Measurements from ENCODE around the gene GRWD1.
"Not testable (repeated sequence)": the region's sequence is repeated elsewhere in the genome, so short reads cannot be mapped to it uniquely, and the experiment has no call there.

Gene GRWD1

DNA sequence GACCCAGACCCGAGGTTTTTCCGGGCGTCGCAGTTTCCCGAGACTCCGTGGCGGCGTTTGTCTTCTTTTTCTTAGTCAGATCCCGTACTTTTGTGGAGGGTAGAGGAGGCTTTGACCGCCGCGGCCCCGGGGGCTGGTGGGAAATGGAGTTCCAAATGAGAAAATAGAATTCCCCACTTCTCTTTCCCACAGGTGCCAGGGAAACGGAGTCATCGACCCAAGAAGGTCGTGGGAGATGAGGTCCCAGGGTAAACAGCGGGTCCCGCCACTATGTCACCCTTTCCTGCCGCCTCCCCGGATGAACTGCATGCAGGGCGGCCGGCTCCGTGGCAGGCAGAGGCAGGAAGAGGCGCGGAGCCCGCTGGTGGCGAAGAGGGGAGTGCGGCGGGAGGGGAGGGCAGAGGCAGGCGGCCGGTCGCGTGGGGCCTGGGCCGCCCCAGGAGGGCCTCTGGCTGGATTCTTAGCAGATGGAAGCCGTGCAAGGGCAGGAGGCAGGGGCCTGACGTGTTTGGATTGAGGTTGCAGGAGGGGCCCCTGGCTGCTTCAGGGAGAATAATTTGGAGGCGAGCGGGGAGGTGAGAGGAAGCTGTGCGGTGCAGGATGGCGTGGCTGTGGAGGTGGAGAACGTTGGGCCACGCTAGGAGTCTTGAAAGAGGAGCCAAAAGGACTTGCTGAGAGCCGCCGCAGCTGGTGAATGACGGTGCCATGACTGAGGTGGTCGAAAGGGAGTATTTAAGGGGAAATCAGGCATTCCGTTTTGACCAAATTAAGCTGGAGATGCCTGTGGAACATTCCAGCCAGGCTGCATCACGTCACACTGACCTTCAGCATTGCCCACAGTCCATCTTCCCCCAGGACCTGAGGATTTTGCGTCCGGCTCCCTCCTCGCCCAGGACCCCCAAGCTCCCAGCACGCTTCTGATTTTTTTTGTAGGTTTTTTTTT is 35.0 kb downstream of the GRWD1 start:
- DNase-seq, result no peak

GRCh38 chr19:48481846-48482639 is 36.3 kb downstream of the GRWD1 start:
- no peak for DNase-seq

DNA sequence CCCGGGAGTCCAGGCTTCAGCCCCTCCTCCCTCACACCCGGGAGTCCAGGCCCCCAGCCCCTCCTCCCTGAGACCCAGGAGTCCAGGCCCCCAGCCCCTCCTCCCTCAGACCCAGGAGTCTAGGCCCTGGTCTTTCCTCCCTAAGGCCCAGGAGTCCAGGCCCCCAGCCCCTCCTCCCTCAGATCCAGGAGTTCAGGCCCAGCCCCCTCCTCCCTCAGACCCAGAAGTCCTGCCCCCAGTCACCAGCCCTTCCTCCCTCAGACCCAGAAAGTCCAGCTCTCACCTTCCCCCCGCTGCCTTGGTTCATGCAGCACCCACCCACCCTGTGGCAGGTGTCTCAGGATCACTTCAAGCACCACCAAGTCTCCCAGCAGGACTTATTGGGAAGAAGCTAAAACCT is 37.5 kb downstream of the GRWD1 start:
- DNase-seq, result no peak

DNA sequence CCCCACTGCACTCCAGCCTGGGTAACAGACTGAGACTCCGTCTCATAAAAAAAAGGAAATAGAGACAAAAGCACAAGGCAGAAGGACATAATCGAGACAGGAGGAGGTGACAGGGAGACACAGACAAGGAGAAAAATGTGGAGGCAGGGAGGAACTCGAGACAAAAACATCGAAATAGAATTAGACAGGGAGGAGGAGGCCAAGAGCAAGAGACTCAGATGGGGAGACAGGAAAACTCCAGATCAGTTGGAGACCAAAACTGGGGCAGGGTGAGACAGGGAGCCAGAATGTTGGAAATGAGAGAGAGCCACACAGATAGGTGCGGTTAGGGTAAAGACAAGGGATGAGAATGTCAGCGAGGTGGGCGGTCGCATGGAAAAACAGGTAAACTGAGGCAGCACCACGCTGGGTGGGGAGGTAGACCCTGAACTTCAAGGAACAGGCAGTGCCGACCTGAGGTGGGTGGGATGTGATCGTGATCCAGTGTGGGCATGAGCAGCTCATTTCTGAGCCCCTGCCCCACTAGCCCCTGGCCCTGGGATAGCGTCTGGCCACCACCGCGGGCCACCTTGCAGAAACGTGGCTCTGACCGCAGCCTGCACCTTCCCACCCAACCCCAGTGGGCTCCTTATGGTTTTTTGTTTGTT is 38.6 kb downstream of the GRWD1 start:
- DNase-seq, result no peak

GRCh38 chr19:48484931-48485612 is 39.3 kb downstream of the GRWD1 start:
- peak; percentile 39 for DNase-seq

DNA sequence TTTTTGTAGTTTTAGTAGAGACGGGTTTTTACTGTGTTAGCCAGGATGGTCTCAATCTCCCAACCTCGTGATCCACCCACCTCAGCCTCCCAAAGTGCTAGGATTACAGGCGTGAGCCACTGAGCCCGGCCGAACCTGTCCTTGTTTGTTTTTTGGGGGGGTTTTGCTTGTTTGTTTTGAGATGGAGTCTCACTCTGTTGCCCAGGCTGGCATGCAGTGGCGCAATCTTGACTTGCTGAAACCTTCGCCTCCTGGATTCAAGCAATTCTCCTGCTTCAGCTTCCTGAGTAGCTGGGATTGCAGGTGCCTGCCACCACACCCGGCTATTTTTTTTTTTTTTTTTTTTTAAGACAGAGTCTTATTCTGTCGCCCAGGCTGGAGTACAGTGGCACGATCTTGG is 40.9 kb downstream of the GRWD1 start:
- not testable (repeated sequence) for DNase-seq

GRCh38 chr19:48487544-48487943 is 41.8 kb downstream of the GRWD1 start:
- no peak for DNase-seq

- no peak for DNase-seq
These were observed 42.2 kb downstream of the GRWD1 start for GRCh38 chr19:48487948-48488347.

GRCh38 chr19:48488478-48488877 is 42.7 kb downstream of the GRWD1 start:
- not testable (repeated sequence) for DNase-seq

DNA sequence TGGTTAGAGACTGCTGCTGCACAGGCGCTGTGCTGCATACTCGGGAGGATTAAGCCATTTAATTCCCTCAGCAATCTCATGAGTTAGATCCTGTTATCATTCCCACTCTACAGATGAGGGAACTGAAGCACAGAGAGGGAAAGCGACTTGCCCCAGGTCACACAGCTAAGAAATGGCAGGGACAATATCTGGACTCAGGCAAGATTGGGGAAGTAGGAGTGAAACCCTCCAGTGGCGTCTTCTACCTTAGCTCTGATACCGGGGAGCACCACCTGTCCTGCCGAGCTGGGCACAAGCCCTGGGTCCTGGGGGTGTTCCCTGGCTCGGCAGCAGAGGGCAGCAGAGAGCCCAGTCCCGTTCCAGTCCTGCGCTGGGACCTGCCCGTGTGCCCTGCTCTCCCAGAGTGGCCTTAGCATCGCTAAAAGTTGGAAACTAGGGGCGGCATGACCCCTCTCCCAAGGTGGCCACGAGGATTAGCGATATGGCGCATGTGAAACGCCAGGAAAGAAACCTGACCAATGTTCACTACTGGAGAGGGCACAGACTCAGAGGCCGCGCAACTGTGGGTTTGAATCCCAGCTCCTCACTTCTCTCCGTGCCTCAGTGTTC is 43.9 kb downstream of the GRWD1 start:
- DNase-seq, result peak; percentile 57

DNA sequence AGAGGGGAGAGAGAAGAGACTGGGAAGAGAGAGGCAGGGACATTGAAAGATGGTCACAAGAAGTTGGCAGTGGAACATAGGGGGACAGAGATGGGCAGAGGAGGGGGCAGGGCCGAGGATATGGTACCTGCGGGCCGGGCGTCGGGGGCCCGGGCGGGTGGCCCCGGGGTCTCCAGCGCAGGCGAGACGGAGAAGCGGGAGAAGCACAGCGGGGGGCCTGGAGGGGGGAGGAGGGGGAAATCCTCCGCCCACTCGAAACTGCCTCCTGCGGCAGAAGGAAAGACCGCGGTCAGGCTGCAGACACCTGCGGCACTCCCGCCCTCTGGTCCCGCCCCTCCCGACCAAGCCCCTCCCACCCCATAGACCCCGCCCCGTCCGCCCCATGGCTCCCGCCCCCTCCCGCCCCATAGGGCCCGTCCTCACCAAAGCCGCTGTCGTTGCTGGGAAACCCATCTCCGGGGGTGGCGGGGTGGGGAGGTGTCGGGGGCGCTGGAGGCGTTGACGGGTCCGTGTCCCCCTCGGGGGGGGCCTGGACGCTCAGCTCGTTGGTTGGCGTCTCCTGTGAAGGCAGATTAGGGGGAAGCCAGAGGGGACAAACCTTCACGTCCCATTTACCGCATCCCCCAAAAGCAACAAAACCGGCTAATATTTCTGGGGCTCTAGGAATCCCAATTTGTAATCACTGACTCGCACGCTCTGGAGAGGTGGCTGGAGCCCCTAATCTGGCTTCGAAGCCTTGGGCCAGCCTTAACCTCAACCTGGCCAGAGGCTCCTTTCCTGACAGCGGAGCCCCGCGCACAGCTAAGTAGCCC is 45.4 kb downstream of the GRWD1 start:
- peak; percentile 39 for DNase-seq

- DNase-seq, result no peak
These were observed 46.0 kb downstream of the GRWD1 start for GRCh38 chr19:48491793-48492123.

DNA sequence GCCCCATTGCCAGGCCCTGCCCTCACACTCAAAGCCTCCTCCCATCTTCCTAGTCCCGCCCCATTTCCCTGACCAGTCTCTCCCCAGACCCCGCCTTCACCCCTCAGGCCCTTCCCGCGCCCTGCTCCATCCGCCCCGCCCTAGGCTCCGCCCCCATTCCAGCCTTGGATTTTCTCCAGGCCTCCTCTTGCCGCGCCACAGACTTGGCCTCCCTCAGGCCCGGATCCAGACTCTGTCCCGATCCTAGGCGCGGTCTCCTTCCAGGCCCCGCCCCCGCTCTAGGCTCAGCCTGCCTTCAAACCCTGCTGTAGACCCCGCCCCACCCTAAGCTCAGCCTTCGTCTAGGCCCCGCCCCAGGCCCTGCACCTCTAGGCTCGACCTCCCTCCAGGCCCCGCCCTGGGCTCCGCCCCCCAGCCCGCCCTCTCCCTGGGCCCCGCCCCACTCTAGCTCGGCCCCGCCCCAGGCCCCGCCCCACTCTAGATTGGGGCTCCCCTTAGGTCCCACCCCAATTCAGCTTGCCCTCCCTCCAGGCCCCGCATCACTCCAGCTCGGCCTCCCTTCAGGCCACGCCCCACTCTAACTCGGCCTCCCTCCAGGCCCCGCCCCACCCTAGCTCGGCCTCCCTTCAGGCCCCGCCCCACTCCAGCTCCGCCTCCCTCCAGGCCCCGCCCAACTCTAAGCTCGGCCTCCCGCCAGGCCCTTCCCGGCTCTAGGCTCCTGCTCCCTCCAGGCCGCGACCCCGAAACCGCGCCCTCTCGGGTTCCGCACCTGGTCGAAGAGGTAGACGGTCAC is 47.3 kb downstream of the GRWD1 start:
- peak; percentile 97 for DNase-seq

DNA sequence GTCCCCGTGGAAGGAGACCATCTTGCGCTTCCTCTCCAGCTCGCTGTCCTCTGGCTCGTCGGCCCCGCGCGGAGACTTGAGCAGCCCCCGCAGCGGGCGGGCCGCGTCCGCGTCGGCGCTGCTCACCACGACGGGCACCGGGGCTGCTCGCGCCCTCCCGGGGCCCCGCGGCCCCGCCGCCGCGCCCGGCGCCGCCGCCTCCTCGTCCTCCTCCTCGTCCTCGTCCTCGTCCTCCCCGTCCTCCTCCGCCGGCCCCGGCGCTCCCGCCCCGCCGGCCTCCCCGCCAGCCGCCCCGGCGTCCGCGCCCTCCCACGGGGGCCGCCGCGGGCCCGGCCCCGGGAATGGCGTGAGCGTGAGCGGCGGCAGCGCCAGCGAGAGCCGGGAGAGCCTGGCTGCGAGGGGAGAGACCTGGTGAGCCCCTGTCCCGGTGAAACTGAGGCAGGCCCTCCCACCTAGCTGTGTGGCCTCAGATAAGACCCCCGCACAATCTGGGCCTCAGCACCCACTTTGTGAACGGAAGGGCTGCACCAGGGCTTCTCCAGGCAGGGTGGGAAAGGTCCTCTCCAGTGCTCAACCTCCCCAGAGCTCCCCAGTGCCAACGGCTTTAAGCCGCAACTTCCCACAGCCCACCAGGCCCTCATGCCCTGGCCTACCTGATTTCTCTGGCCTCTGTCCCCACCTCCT is 48.1 kb downstream of the GRWD1 start:
- no peak for DNase-seq

- DNase-seq, result no peak
These were observed 49.6 kb downstream of the GRWD1 start for GRCh38 chr19:48495396-48495795.

DNA sequence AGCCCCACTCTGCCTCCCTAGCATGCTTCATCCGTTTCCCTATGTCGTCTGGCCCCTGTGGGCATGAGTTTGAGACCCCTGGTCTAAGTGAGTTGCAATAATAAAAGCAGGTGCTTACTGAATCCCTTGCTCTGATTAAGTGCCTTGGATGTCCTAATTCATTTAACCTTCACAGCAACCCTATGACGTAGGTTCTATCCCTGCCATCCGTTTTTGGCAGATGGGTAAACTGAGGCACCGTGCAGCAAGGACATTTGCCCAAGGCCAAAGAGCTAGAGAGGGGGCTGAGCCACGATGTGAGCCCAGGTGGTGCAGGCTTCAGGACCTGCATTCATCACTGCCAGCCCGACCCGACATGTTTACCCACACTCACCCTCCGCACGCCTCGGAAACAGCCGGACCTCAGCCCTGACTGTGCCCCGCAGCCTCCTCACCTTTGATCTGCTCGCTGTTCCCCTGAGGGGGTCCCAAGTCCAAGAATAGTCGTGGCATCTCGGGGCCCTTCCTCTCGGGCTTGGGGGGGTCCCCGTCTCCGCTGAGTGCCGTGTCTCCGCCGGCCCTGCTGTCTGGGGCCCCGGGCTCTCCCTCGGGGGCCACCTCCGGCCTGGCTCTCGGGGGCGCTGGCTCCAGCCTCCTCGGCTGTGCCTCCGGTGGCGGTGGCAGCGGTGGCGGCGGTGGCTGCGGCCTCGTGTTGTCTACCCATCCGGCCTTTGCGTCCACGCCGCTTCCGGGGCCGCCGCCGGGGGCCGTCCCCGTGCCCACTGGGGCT is 51.4 kb downstream of the GRWD1 start:
- DNase-seq, result no peak

DNA sequence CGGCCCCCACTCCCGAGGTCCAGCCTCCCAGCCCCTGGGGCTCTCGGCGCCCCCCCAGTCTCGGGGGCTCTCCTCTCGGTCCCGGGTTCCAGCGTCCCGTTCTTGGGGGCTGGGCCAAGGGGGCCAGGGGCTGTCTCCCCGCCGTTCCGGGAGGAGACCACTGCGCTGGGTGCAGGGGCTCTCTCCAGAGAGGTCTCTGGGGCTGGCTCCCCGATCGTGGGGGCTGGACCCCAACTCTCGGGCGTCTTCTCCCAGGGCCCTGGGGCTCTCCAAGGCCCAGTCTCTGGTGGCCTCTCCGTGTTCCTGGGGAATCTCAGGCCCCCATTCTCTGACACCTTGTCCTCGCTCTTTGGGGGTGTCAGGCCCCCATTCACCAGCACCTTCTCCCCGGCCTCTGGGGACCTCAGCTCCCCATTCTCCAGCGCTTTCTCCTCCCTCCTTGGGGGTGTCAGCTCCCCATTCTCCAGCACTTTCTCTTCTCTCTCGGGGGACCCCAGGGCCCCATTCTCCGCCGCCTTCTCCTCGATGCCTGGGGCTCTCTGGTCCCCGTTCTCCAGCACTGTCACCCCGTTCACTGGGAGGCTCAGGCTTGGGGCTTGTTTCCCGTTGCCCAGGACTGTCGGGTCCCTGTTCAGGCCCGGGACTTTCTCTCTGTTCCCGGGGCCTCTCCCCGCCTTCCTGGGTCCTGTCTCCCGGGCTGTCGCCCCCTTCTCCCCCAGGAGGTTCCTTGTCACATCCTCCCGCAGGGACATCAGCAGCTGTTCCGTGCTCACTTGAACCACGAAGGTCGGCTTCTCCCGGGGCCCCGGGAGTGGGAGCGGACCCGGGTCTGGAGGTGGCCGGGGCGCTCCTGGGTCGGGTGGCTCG is 52.2 kb downstream of the GRWD1 start:
- DNase-seq, result no peak

- DNase-seq, result no peak
These were observed 53.0 kb downstream of the GRWD1 start for GRCh38 chr19:48498595-48499311.
